Measurements from ENCODE around the gene NIM1K.

GRCh38 chr5:43243270-43243669 lies 51.2 kb downstream of the NIM1K start:
- TF ChIP-seq EZH2phosphoT487 (IDR thresholded peaks at IDR 0.05; ENCODE audit: insufficient read depth, low read depth) (no peak), EZH2 (IDR thresholded peaks at IDR 0.05; ENCODE audit: insufficient read depth, poor library complexity, severe bottlenecking) (no peak)

All from GM23248 (cell line).